Measurements from ENCODE around the gene RAPGEF1. TPM values are rescaled to one million over a fixed set of nuclear protein-coding genes. Genes with fewer than 3 reads are reported as not detected.
A peak's percentile ranks its signal among the peaks of the same experiment; 100 is the strongest.

RAPGEF1 gene
- total and polyA plus RNA-seq, 9 of the 15 experiments (the other 6 are each of a cell fraction or from before 2014, with no cell fraction given): 0.06 to 44.1 (median 19.9) TPM

GRCh38 chr9:131562032-131562959 is 177.6 kb downstream of the RAPGEF1 start:
- intact Hi-C loops (cut with micrococcal nuclease): no loop called here
- 2% methylated on average over 7 of the region's 9 CpGs for WGBS (ENCODE audit: insufficient coverage, low coverage, missing lambda C conversion rate)
- POLR2A ChIA-PET: no interaction called here
- TF ChIP-seq, protein P1, sequence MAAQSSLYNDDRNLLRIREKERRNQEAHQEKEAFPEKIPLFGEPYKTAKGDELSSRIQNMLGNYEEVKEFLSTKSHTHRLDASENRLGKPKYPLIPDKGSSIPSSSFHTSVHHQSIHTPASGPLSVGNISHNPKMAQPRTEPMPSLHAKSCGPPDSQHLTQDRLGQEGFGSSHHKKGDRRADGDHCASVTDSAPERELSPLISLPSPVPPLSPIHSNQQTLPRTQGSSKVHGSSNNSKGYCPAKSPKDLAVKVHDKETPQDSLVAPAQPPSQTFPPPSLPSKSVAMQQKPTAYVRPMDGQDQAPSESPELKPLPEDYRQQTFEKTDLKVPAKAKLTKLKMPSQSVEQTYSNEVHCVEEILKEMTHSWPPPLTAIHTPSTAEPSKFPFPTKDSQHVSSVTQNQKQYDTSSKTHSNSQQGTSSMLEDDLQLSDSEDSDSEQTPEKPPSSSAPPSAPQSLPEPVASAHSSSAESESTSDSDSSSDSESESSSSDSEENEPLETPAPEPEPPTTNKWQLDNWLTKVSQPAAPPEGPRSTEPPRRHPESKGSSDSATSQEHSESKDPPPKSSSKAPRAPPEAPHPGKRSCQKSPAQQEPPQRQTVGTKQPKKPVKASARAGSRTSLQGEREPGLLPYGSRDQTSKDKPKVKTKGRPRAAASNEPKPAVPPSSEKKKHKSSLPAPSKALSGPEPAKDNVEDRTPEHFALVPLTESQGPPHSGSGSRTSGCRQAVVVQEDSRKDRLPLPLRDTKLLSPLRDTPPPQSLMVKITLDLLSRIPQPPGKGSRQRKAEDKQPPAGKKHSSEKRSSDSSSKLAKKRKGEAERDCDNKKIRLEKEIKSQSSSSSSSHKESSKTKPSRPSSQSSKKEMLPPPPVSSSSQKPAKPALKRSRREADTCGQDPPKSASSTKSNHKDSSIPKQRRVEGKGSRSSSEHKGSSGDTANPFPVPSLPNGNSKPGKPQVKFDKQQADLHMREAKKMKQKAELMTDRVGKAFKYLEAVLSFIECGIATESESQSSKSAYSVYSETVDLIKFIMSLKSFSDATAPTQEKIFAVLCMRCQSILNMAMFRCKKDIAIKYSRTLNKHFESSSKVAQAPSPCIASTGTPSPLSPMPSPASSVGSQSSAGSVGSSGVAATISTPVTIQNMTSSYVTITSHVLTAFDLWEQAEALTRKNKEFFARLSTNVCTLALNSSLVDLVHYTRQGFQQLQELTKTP (IDR thresholded peaks at IDR 0.05; ENCODE audit: low read depth in 1 of 2, partially characterized antibody in 2 of 2): peak in 1 of 2 experiments; percentile 100
- TF ChIP-seq KLF1 (tag; IDR thresholded peaks at IDR 0.05) (no peak), DEAF1 (CRISPR knock-in tag; IDR thresholded peaks at IDR 0.05) (no peak), ZNF23 (CRISPR knock-in tag; IDR thresholded peaks at IDR 0.05) (no peak), NCOA6 (IDR thresholded peaks at IDR 0.05) (no peak), KAT8 (IDR thresholded peaks at IDR 0.05; ENCODE audit: low read depth) (no peak), CBFA2T3 (IDR thresholded peaks at IDR 0.05) (no peak), TRIM24 (IDR thresholded peaks at IDR 0.05) (0 out of 4 replicates have a peak, but pooled peaks of 1 of the 2 experiments have one; percentile 24), HNRNPLL (IDR thresholded peaks at IDR 0.05; ENCODE audit: low read depth, low read length, poor library complexity, severe bottlenecking) (no peak), TCF3 (CRISPR knock-in tag; IDR thresholded peaks at IDR 0.05) (no peak)
- TF ChIP-seq, protein P2, sequence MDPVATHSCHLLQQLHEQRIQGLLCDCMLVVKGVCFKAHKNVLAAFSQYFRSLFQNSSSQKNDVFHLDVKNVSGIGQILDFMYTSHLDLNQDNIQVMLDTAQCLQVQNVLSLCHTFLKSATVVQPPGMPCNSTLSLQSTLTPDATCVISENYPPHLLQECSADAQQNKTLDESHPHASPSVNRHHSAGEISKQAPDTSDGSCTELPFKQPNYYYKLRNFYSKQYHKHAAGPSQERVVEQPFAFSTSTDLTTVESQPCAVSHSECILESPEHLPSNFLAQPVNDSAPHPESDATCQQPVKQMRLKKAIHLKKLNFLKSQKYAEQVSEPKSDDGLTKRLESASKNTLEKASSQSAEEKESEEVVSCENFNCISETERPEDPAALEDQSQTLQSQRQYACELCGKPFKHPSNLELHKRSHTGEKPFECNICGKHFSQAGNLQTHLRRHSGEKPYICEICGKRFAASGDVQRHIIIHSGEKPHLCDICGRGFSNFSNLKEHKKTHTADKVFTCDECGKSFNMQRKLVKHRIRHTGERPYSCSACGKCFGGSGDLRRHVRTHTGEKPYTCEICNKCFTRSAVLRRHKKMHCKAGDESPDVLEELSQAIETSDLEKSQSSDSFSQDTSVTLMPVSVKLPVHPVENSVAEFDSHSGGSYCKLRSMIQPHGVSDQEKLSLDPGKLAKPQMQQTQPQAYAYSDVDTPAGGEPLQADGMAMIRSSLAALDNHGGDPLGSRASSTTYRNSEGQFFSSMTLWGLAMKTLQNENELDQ (CRISPR knock-in tag; IDR thresholded peaks at IDR 0.05; ENCODE audit: borderline replicate concordance): no peak

More at GRCh38 chr9:131562032-131562959, 177.6 kb downstream of the RAPGEF1 start:
- Histone ChIP-seq H3K4me3 (no peak overlapping the region), H3K36me3 (ENCODE audit: control insufficient read depth, insufficient read depth, low read length) (no peaks in the 10 kb centered on the region), H4K20me1 (replicated peaks; ENCODE audit: control insufficient read depth, insufficient read depth, low read length) (no peaks in the 10 kb centered on the region), H3K4me2 (ENCODE audit: insufficient read depth, low read length) (no peak overlapping the region), H3K27me3 (ENCODE audit: control insufficient read depth in 2 of 2, insufficient read depth in 2 of 2, low read length in 2 of 2) (no peaks in the 10 kb centered on the region; a peak in 1 of 5 replicates), H2AFZ (ENCODE audit: low read depth, low read length) (no peak overlapping the region), H3K9me3 (replicated peaks; ENCODE audit: control insufficient read depth, insufficient read depth, low read depth, low read length) (no peaks in the 10 kb centered on the region), H3K27ac (ENCODE audit: extremely low read depth, low read depth, low read length) (no peak overlapping the region), H3K79me2 (ENCODE audit: control insufficient read depth, insufficient read depth, low read length) (no peaks in the 10 kb centered on the region), H3K9ac (ENCODE audit: insufficient read depth in 1 of 2, low read depth in 2 of 2, low read length in 2 of 2) (no peak overlapping the region), H3K9me1 (ENCODE audit: control insufficient read depth, insufficient read depth, low read length) (no peaks in the 10 kb centered on the region), H3K4me1 (replicated peaks in 1 of 2; ENCODE audit: control insufficient read depth in 2 of 2, insufficient read depth in 2 of 2, low read length in 2 of 2) (peaks cover 0 to 7% of the 10 kb centered on the region in 2 experiments; a peak in 1 of 5 replicates)
- ATAC-seq (no peak), DNase-seq (ENCODE audit: extremely low read depth in 1 of 4, low spot score in 3 of 4) (peak in 1 of 4 experiments; percentile 5), FAIRE-seq (no peak)
- CTCF ChIA-PET (ENCODE audit: low intra/inter-chr PET ratio): no interaction called here
- in situ Hi-C loops (cut with MboI): no loop called here
- no TSS peak for BruUV-seq (replicated peaks)
